ENCODE results near the gene ZNF500.

- TF ChIP-seq POLR2A (IDR thresholded peaks at IDR 0.05) (no peak), CTCF (IDR thresholded peaks at IDR 0.05) (no peak)
These were observed 10.5 kb upstream of the ZNF500 start for GRCh38 chr16:4777339-4778049.
